ENCODE measurements around the gene SERGEF.

Gene SERGEF

DNA sequence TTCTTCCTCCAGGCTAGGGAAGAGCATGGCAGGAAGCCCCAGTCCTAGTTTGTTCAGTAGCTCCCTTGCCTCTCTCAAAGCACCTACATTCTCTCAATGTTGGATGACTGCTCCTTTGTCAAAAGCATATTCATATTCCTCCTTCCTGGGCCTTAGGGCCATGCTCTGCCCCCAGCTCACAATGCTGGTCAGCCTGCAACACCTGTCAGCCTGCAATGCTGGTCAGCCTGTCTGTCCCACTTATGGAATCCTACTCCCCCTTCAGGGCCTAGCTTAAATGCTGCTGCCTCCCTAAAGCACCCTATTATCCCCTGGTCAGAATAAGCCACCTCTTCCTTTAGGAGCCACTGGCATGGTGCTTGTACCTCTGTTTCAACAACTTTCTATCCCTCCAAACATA lies 45.2 kb downstream of the SERGEF start:
- Histone ChIP-seq H3K4me1 (ENCODE audit: control insufficient read depth in 1 of 2, insufficient read depth in 1 of 2, low read depth in 1 of 2, low read length in 1 of 2) (no peaks in the 10 kb centered on the region), H3K27ac (no peak overlapping the region), H3K27me3 (no peaks in the 10 kb centered on the region), H3K36me3 (no peaks in the 10 kb centered on the region), H3K9me3 (no peaks in the 10 kb centered on the region), H3K4me3 (ENCODE audit: low read depth in 1 of 2, low read length in 1 of 2) (no peak overlapping the region)
- TF ChIP-seq, protein P1, sequence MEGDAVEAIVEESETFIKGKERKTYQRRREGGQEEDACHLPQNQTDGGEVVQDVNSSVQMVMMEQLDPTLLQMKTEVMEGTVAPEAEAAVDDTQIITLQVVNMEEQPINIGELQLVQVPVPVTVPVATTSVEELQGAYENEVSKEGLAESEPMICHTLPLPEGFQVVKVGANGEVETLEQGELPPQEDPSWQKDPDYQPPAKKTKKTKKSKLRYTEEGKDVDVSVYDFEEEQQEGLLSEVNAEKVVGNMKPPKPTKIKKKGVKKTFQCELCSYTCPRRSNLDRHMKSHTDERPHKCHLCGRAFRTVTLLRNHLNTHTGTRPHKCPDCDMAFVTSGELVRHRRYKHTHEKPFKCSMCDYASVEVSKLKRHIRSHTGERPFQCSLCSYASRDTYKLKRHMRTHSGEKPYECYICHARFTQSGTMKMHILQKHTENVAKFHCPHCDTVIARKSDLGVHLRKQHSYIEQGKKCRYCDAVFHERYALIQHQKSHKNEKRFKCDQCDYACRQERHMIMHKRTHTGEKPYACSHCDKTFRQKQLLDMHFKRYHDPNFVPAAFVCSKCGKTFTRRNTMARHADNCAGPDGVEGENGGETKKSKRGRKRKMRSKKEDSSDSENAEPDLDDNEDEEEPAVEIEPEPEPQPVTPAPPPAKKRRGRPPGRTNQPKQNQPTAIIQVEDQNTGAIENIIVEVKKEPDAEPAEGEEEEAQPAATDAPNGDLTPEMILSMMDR (IDR thresholded peaks at IDR 0.05): no peak

DNA sequence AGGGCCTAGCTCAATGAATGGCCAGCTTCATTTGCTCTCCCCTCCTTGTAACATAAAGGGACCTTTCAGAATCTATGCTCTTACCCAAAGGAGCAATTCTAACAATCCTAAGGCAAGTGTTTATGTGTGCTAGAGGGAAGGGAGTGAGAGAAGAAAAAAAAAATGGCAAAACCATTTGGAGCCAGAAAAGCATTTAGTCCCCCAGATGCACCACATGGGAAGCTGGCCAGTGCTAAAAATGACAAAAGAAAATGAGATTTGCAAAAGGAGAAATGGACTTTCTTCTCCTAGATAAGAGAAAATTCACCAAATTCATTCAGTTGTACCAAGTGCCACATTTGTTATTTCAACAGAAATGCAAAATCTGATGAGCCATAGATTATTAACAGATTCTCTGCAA lies 52.8 kb downstream of the SERGEF start:
- Histone ChIP-seq H3K36me3 (no peaks in the 10 kb centered on the region), H3K4me3 (ENCODE audit: low read depth in 1 of 2, low read length in 1 of 2) (no peak overlapping the region), H3K4me1 (ENCODE audit: control insufficient read depth in 1 of 2, insufficient read depth in 1 of 2, low read depth in 1 of 2, low read length in 1 of 2) (peaks cover 2 to 3% of the 10 kb centered on the region in 2 experiments), H3K9me3 (no peaks in the 10 kb centered on the region), H3K27ac (no peak overlapping the region), H3K27me3 (no peaks in the 10 kb centered on the region)
- TF ChIP-seq, protein P1 (IDR thresholded peaks at IDR 0.05): no peak

GRCh38 chr11:17958446-17958845 lies 54.4 kb downstream of the SERGEF start:
- no peaks in the 10 kb centered on the region for H3K36me3 ChIP-seq

DNA sequence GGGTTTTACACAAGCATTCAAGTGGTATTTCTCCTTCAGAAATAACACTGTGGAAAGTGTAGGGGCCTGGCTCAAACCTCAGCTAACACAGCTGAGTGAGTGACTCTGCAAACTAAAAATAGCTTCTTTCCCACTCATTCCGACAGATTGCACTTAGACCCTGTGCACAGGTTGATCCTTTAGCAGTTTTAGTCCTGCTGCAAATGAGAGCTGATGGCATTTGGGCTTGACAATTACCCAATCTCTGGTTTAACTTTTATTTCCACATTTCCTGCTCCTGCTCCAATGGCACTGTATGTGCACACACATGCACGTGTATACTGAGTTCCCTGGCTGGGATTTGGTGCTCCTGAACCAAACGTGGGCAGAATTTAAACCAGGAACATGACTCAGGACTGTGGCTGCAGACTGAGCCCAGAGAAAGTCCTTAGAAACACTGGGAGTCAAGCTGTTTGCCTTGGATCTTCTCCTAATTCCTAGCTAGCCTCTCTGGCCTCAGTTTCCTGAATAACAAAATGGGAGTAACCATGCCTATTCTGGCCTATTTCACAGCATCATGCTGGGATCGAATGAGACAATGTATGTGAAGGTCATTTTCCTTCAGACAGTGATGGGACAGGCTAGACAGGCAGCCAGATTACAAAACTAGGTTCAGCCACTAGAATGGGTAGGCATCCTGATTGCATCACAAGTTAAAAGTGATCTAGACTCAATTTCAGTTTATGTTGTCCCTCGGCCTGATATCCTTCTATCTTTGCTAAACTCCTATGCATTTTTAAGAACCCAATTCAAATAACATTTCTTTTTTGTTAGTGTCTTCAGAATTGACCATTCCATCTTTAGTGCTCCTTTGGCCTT lies 58.2 kb downstream of the SERGEF start:
- Histone ChIP-seq H3K4me1 (ENCODE audit: control insufficient read depth in 1 of 2, insufficient read depth in 1 of 2, low read depth in 1 of 2, low read length in 1 of 2) (peaks cover 21 to 22% of the 10 kb centered on the region in 2 experiments), H3K4me3 (ENCODE audit: low read depth in 1 of 2, low read length in 1 of 2) (no peak overlapping the region), H3K9me3 (no peaks in the 10 kb centered on the region), H3K27me3 (no peaks in the 10 kb centered on the region), H3K36me3 (no peaks in the 10 kb centered on the region), H3K27ac (no peak overlapping the region)
- TF ChIP-seq, protein P1 (IDR thresholded peaks at IDR 0.05): no peak

More at GRCh38 chr11:17958446-17958845, 54.4 kb downstream of the SERGEF start:
- TF ChIP-seq, protein P1 (IDR thresholded peaks at IDR 0.05): no peak
- H3K4me3 ChIP-seq (ENCODE audit: low read depth in 1 of 2, low read length in 1 of 2): no peak overlapping the region
- no peak overlapping the region for H3K27ac ChIP-seq
- no peaks in the 10 kb centered on the region for H3K9me3 ChIP-seq
- H3K27me3 ChIP-seq: no peaks in the 10 kb centered on the region
- peaks cover 18 to 20% of the 10 kb centered on the region in 2 experiments for H3K4me1 ChIP-seq (ENCODE audit: control insufficient read depth in 1 of 2, insufficient read depth in 1 of 2, low read depth in 1 of 2, low read length in 1 of 2)

- H3K4me1 ChIP-seq (ENCODE audit: control insufficient read depth in 1 of 2, insufficient read depth in 1 of 2, low read depth in 1 of 2, low read length in 1 of 2): peaks cover 21 to 22% of the 10 kb centered on the region in 2 experiments
- no peaks in the 10 kb centered on the region for H3K9me3 ChIP-seq
- TF ChIP-seq, protein P1 (IDR thresholded peaks at IDR 0.05): no peak
- H3K36me3 ChIP-seq: no peaks in the 10 kb centered on the region
- H3K27me3 ChIP-seq: no peaks in the 10 kb centered on the region
- H3K4me3 ChIP-seq (ENCODE audit: low read depth in 1 of 2, low read length in 1 of 2): no peak overlapping the region
- H3K27ac ChIP-seq: no peak overlapping the region
These were observed 60.4 kb downstream of the SERGEF start for GRCh38 chr11:17952487-17952886.
